ENCODE measurements around the gene BMP5. TPM values are rescaled to one million over a fixed set of nuclear protein-coding genes. Genes with fewer than 3 reads are reported as not detected.

BMP5 gene
- total RNA-seq, 2 donors from 2014 or later = 1.6 to 6.3 TPM

GRCh38 chr6:55778705-55779104 is 96.7 kb downstream of the BMP5 start:
- Histone ChIP-seq H3K4me3 (no peak overlapping the region), H3K4me1 (no peaks in the 10 kb centered on the region), H3K27ac (no peak overlapping the region), H3K36me3 (no peaks in the 10 kb centered on the region), H3K9me3 (no peaks in the 10 kb centered on the region), H3K27me3 (no peaks in the 10 kb centered on the region)
- DNase-seq (ENCODE audit: low spot score) = no peak
- TF ChIP-seq, protein P1, sequence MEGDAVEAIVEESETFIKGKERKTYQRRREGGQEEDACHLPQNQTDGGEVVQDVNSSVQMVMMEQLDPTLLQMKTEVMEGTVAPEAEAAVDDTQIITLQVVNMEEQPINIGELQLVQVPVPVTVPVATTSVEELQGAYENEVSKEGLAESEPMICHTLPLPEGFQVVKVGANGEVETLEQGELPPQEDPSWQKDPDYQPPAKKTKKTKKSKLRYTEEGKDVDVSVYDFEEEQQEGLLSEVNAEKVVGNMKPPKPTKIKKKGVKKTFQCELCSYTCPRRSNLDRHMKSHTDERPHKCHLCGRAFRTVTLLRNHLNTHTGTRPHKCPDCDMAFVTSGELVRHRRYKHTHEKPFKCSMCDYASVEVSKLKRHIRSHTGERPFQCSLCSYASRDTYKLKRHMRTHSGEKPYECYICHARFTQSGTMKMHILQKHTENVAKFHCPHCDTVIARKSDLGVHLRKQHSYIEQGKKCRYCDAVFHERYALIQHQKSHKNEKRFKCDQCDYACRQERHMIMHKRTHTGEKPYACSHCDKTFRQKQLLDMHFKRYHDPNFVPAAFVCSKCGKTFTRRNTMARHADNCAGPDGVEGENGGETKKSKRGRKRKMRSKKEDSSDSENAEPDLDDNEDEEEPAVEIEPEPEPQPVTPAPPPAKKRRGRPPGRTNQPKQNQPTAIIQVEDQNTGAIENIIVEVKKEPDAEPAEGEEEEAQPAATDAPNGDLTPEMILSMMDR (IDR thresholded peaks at IDR 0.05) = no peak

DNA sequence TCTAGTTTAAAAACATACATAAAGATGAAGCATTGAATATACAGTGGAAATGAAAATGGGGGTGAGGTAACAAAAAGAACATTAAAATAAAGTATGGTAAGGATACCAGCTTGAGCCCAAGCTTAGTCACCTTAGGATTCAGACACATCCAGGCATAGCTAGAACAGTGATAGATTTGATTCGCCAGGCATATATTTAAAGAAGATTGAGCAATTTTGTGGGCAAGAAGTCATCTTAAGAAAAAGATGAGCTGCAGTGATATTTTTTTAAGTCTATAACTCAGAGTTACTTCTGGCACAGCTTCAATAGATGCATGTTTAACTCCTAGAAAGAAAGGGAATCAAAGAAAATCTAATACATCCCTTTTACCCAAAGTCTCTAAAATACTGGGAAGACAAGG is 97.9 kb downstream of the BMP5 start:
- H3K4me1 ChIP-seq = no peaks in the 10 kb centered on the region
- no peaks in the 10 kb centered on the region for H3K9me3 ChIP-seq
- H3K36me3 ChIP-seq = no peaks in the 10 kb centered on the region
- H3K4me3 ChIP-seq = no peak overlapping the region
- no peaks in the 10 kb centered on the region for H3K27me3 ChIP-seq
- no peak overlapping the region for H3K27ac ChIP-seq
- DNase-seq (ENCODE audit: low spot score) = no peak
- TF ChIP-seq, protein P1 (IDR thresholded peaks at IDR 0.05) = no peak

GRCh38 chr6:55776113-55776512 is 99.3 kb downstream of the BMP5 start:
- Histone ChIP-seq H3K36me3 (no peaks in the 10 kb centered on the region), H3K27ac (no peak overlapping the region), H3K27me3 (no peaks in the 10 kb centered on the region), H3K4me1 (no peaks in the 10 kb centered on the region), H3K4me3 (no peak overlapping the region), H3K9me3 (no peaks in the 10 kb centered on the region)
- DNase-seq (ENCODE audit: low spot score) = no peak
- TF ChIP-seq, protein P1 (IDR thresholded peaks at IDR 0.05) = no peak

DNA sequence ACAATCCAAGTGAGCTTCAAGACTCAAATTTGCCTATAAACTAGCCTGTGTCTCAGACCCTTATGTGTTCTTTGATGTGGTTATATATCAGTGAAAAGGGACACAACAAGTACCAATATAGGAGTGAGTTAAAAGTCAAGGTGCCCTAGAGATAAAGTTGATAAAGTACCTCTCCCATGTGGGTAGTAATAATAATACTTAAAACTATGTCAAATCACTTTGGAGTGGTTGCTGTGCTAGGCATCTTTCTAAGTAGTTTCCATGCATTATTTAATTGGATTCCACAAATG is 100.4 kb downstream of the BMP5 start:
- no peaks in the 10 kb centered on the region for H3K9me3 ChIP-seq
- H3K27me3 ChIP-seq = no peaks in the 10 kb centered on the region
- TF ChIP-seq, protein P1 (IDR thresholded peaks at IDR 0.05) = no peak
- H3K4me1 ChIP-seq = no peaks in the 10 kb centered on the region
- no peak for DNase-seq (ENCODE audit: low spot score)
- H3K36me3 ChIP-seq = no peaks in the 10 kb centered on the region
- no peak overlapping the region for H3K4me3 ChIP-seq
- no peak overlapping the region for H3K27ac ChIP-seq

DNA sequence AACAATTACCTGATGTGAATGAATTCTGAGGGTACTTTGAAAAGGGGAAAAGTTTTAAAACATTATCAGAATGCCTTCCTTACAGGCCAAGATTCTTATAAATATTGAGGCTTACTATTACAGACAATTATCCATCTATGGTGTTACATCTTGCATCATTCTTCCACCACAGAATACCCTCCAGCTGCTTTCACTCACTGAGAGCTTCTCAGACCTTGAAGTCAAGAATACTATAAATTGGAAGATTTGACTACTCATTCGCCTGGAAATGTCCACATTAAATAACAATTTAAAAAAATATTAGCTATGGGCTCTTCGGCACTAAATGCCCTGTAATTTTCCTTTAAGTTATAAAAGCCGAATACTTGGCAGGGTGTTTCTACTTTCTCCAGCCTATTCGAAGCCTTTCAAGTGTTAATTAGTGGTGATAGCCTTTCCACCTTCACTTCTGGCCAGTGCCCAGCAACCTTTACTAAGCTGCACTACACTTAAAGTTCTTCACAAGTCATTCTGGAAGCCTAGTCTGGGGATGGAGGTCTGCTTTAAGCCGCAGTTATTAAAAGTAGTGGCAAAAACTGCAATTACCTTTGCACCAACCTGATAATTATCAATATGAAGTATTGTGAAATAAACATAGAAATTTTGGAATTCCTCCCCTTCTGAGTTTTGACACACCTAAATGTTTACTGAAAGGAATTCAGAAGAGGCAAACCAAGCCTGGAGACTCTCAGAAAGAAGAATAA is 100.9 kb downstream of the BMP5 start:
- H3K27ac ChIP-seq = no peak overlapping the region
- H3K27me3 ChIP-seq = no peaks in the 10 kb centered on the region
- no peak overlapping the region for H3K4me3 ChIP-seq
- H3K9me3 ChIP-seq = no peaks in the 10 kb centered on the region
- DNase-seq (ENCODE audit: low spot score) = no peak
- TF ChIP-seq, protein P1 (IDR thresholded peaks at IDR 0.05) = no peak
- H3K36me3 ChIP-seq = no peaks in the 10 kb centered on the region
- no peaks in the 10 kb centered on the region for H3K4me1 ChIP-seq

- H3K4me1 ChIP-seq = no peaks in the 10 kb centered on the region
- no peak overlapping the region for H3K4me3 ChIP-seq
- no peaks in the 10 kb centered on the region for H3K9me3 ChIP-seq
Measured at GRCh38 chr6:55773620-55774216, 101.7 kb downstream of the BMP5 start.

More at GRCh38 chr6:55773620-55774216, 101.7 kb downstream of the BMP5 start:
- Histone ChIP-seq H3K27me3 (no peaks in the 10 kb centered on the region), H3K36me3 (no peaks in the 10 kb centered on the region), H3K27ac (no peak overlapping the region)
- TF ChIP-seq, protein P1 (IDR thresholded peaks at IDR 0.05) = no peak
- no peak for DNase-seq (ENCODE audit: low spot score)
